Ovary (tissue), 9 donors: Measurements from ENCODE around the gene MARCHF2. TPM values are rescaled to one million over a fixed set of nuclear protein-coding genes. Genes with fewer than 3 reads are reported as not detected.

ENCODE experiments used
- DNase-seq, 5 donors: peaks; one replicate each; pipeline ENCODE4 v3.0.0-alpha.2; 2019 to 2020
- H3K27ac ChIP-seq, 2 donors: fragments of 200-600 bp; one replicate each; pipeline versions ENCODE4 v1.5.1 to v1.8.0; 2019 to 2022
- H3K27me3 ChIP-seq: fragments of 200-600 bp; one replicate; pipeline ENCODE4 v1.8.0; 2022
- H3K36me3 ChIP-seq: fragments of 200-600 bp; sonication (generic); one replicate; pipeline ENCODE4 v1.5.1; 2019
- H3K4me1 ChIP-seq: one replicate; pipeline ENCODE4 v1.8.1; 2013; ENCODE audit warnings: mild to moderate bottlenecking, moderate library complexity; ENCODE audit not compliant: insufficient read depth
- H3K4me3 ChIP-seq: fragments of 200-600 bp; sonication (generic); one replicate; pipeline ENCODE4 v1.5.1; 2017
- H3K9me3 ChIP-seq, 2 donors: fragments of 200-600 bp in 1 of 2; sonication (generic) in 1 of 2; one replicate each; pipeline versions ENCODE4 v1.5.1 to v1.8.1; 2013 to 2019; ENCODE audit warnings: mild to moderate bottlenecking in 1 of 2, moderate library complexity in 1 of 2
- CTCF ChIP-seq, 3 donors: fragments of 450-650 bp in 2 of 3; fragments of 200-600 bp in 1 of 3; IDR thresholded peaks; one replicate each; pipeline versions ENCODE4 v1.5.1 to v1.8.0; 2016 to 2022; ENCODE audit warnings: antibody characterized with exemption in 3 of 3, mild to moderate bottlenecking in 1 of 3
- EP300 ChIP-seq: sonication (generic); formaldehyde crosslinking; IDR thresholded peaks from one replicate; pipeline ENCODE4 v1.6.1; 2017; ENCODE audit warnings: antibody characterized with exemption
- POLR2A ChIP-seq: fragments of 450-650 bp; IDR thresholded peaks from one replicate; pipeline ENCODE4 v1.6.1; 2017; ENCODE audit warnings: antibody characterized with exemption, mild to moderate bottlenecking, moderate library complexity
- WGBS, 3 donors: extraction: QIAGEN DNeasy Blood & Tissue Kit in 1 of 3; methylation state at CpG; one replicate each; pipeline versions ENCODE4 v1.1.5 to v1.1.7; 2013 to 2017; 5-methylcytosine and 5-hydroxymethylcytosine counted together
- intact Hi-C, 4 donors: fragments of 100-400 bp; cut with DNase I; formaldehyde crosslinking; loops; one replicate each; pipeline versions ENCODE4 v1.11.0 to v1.15.1; 2022 to 2023
- polyA plus RNA-seq, 2 donors: library from polyadenylated mRNA; stranded (reverse); fragments of 200-250 nt in 1 of 2; fragments of 350-450 nt in 1 of 2; fragmentation: Illumina TruSeq in 1 of 2; extraction: RNeasy Lipid Tissue Mini Kit (QIAGEN cat#74804) in 1 of 2; gene quantifications; one replicate each; pipeline ENCODE4 v1.2.3, GENCODE V29; 2013 to 2014
- total RNA-seq, 7 donors: library from RNA; depleted of rRNA in 2 of 7; stranded (reverse); fragments of >200 nt in 2 of 7; fragmentation: NEBNext Ultra II Directional in 3 of 7; extraction: Animal tissue kit (Norgen Biotek cat#: 25700) in 3 of 7; gene quantifications; one replicate each; pipeline versions ENCODE4 v1.1.0 to v1.2.4, GENCODE V29; 2016 to 2023
- donor health status: DM: no; HTN: no; CAD: no; lungs with moderate emphysema.
- donor health status: DM: no; HTN: no; CAD: no.
- donor health status: Bipolar disorder and iron deficiency.
- donor health status: DM: yes; HTN: yes; CAD: no.
- donor health status: DM: no; HTN: no; CAD: no.
- donor health status: DM: yes; HTN: yes; CAD: no.

The MARCHF2 gene
- total and polyA plus RNA-seq, 9 donors, result 13.8 to 62.7 (median 24.7) TPM

DNA sequence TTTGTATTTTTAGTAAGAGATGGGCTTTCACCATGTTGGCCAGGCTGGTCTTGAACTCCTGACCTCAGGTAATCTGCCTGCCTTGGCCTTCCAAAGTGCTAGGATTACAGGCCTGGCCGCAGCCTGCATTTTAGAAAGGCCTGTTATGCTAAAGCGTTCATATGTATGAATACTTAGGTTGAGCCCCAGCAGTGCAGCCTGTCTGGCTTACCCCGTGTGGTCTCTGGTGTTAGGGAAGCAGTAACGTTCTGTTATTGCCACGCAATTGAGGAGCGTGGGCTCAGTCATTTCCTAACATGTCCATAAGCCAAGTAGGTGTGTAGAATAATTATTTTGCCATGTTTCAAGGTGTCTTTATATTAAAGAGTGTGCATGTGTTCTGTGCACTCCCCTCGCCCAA, 46.0 kb downstream of the MARCHF2 start:
- WGBS, 3 donors, result 28 to 46% (median 30%) methylated on average over 7 of the region's 7 CpGs
- no peak overlapping the region for H3K4me3 ChIP-seq

GRCh38 chr19:8459520-8460270, 46.6 kb downstream of the MARCHF2 start:
- Histone ChIP-seq H3K4me3 (no peak overlapping the region), H3K4me1 (peaks cover 18% of the 10 kb centered on the region), H3K27ac (no peak overlapping the region), H3K36me3 (no peaks in the 10 kb centered on the region), H3K27me3 (no peaks in the 10 kb centered on the region), H3K9me3 (no peaks in the 10 kb centered on the region)
- DNase-seq, result no peak
- 4 to 9% (median 8%) methylated on average over 6 of the region's 6 CpGs for WGBS, 3 donors
- intact Hi-C loops, result no loop called here
- no peak for TF ChIP-seq EP300
- no peak for TF ChIP-seq CTCF (IDR thresholded peaks at IDR 0.05)
- no peak for TF ChIP-seq POLR2A

More for the DNA sequence above, 46.0 kb downstream of the MARCHF2 start:
- no peaks in the 10 kb centered on the region for H3K27me3 ChIP-seq
- DNase-seq, result no peak
- TF ChIP-seq POLR2A (no peak), CTCF (IDR thresholded peaks at IDR 0.05) (no peak)
- H3K27ac ChIP-seq, result no peak overlapping the region
- H3K4me1 ChIP-seq, result peaks cover 18% of the 10 kb centered on the region
- no peaks in the 10 kb centered on the region for H3K36me3 ChIP-seq
- no peaks in the 10 kb centered on the region for H3K9me3 ChIP-seq
- intact Hi-C loops, result no loop called here

GRCh38 chr19:8460516-8461298, 47.6 kb downstream of the MARCHF2 start:
- intact Hi-C loops, result no loop called here
- no peak for DNase-seq
- no peaks in the 10 kb centered on the region for H3K27me3 ChIP-seq
- peaks cover 18% of the 10 kb centered on the region for H3K4me1 ChIP-seq
- no peaks in the 10 kb centered on the region for H3K9me3 ChIP-seq
- H3K27ac ChIP-seq, result no peak overlapping the region
- no peak overlapping the region for H3K4me3 ChIP-seq
- WGBS, 3 donors, result 70 to 74% (median 71%) methylated on average over 7 of the region's 7 CpGs
- TF ChIP-seq POLR2A (no peak), CTCF (IDR thresholded peaks at IDR 0.05) (no peak), EP300 (no peak)
- no peaks in the 10 kb centered on the region for H3K36me3 ChIP-seq

DNA sequence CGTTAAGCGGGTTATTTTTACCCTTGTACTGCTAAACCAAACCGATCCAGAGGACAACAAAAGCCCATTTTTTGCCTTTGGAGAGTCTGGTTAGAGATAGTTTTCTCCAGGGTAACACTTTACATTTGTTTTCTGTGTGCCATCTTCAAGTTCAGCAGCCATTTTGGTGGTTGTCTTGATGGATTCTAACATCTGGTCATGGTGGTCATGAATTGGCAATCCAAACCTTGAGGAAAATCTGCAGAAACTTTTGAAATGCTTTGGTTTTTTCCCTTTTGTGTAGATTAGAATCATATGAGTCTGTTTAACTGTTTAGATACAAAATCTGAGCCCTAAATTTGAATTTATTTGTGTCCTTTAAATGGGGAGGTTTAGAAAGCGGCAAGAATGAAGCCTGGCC, 48.3 kb downstream of the MARCHF2 start:
- no peaks in the 10 kb centered on the region for H3K27me3 ChIP-seq
- intact Hi-C loops, result no loop called here
- TF ChIP-seq POLR2A, result no peak
- TF ChIP-seq EP300, result no peak
- TF ChIP-seq CTCF (IDR thresholded peaks at IDR 0.05), result no peak
- H3K27ac ChIP-seq, result no peak overlapping the region
- no peaks in the 10 kb centered on the region for H3K9me3 ChIP-seq
- no peaks in the 10 kb centered on the region for H3K36me3 ChIP-seq
- WGBS, 3 donors, result 85 to 89% (median 89%) methylated on average over 4 of the region's 4 CpGs
- no peak for DNase-seq
- H3K4me3 ChIP-seq, result no peak overlapping the region
- H3K4me1 ChIP-seq, result peaks cover 18% of the 10 kb centered on the region
